CD4-positive, alpha-beta T cell (primary cell): ENCODE measurements around the gene ANKFN1. TPM values are rescaled to one million over a fixed set of nuclear protein-coding genes. Genes with fewer than 3 reads are reported as not detected.

Experiments used
- ATAC-seq: fragments of 200-7000 bp; cut with Tn5 transposase; one replicate; pipeline ENCODE4 v1.10.0; 2022; ENCODE audit warnings: mild to moderate bottlenecking; ENCODE audit not compliant: poor library complexity
- CTCF ChIA-PET: fragments of 350-600 bp; sonication (Branson Sonifier 250); formaldehyde crosslinking; loops from one replicate; lab custom pipeline; 2021; ENCODE audit warnings: antibody characterized with exemption, inconsistent platforms; lab: Charles Lee
- POLR2A ChIA-PET: fragments of 350-600 bp; sonication (Branson Sonifier 250); formaldehyde crosslinking; loops from one replicate; lab custom pipeline; 2021; ENCODE audit warnings: antibody characterized with exemption, inconsistent platforms; lab: Charles Lee
- DNase-seq, 14 experiments: peaks; one replicate each; pipeline ENCODE4 v3.0.0-alpha.2; 2013 to 2020; ENCODE audit warnings: mixed read lengths in 2 of 14
- H3K27ac ChIP-seq, 2 donors: one replicate each; pipeline versions ENCODE4 v1.5.1 to v1.7.0; 2013; ENCODE audit warnings: low read length in 2 of 2, low read depth in 1 of 2, mild to moderate bottlenecking in 1 of 2
- H3K27me3 ChIP-seq, 2 experiments: 1 replicate in 1 of 2; 2 replicates in 1 of 2; pipeline versions ENCODE4 v1.6.1 to v1.7.0; 2013; ENCODE audit warnings: low read length in 2 of 2, control low read depth in 1 of 2, mild to moderate bottlenecking in 1 of 2, moderate library complexity in 1 of 2; ENCODE audit not compliant: insufficient read depth in 2 of 2, control insufficient read depth in 1 of 2
- H3K36me3 ChIP-seq: one replicate; pipeline ENCODE4 v1.6.1; 2013; ENCODE audit warnings: low read length, control low read depth; ENCODE audit not compliant: insufficient read depth
- H3K4me1 ChIP-seq: one replicate; pipeline ENCODE4 v1.6.1; 2013; ENCODE audit warnings: low read length, control low read depth; ENCODE audit not compliant: insufficient read depth
- H3K4me3 ChIP-seq: one replicate; pipeline ENCODE4 v1.5.1; 2013; ENCODE audit warnings: mild to moderate bottlenecking, low read length, moderate library complexity
- H3K9me3 ChIP-seq, 2 experiments: 1 replicate in 1 of 2; 2 replicates in 1 of 2; pipeline versions ENCODE4 v1.6.1 to v1.7.0; 2013; ENCODE audit warnings: low read length in 2 of 2, mild to moderate bottlenecking in 2 of 2, control low read depth in 1 of 2, moderate library complexity in 1 of 2; ENCODE audit not compliant: control insufficient read depth in 1 of 2, insufficient read depth in 1 of 2
- H3K27ac Mint-ChIP-seq: one replicate; pipeline ENCODE4 v1.8.0; 2020; ENCODE audit warnings: mixed read lengths
- H3K27me3 Mint-ChIP-seq: one replicate; pipeline ENCODE4 v1.8.0; 2021; ENCODE audit warnings: mixed read lengths
- H3K36me3 Mint-ChIP-seq: one replicate; pipeline ENCODE4 v1.8.0; 2021; ENCODE audit warnings: low read depth, mixed read lengths
- H3K4me1 Mint-ChIP-seq: one replicate; pipeline ENCODE4 v1.8.0; 2021; ENCODE audit warnings: low read depth, mixed read lengths
- H3K4me3 Mint-ChIP-seq: one replicate; pipeline ENCODE4 v1.8.0; 2020; ENCODE audit warnings: mild to moderate bottlenecking, mixed read lengths
- H3K9me3 Mint-ChIP-seq: one replicate; pipeline ENCODE4 v1.8.0; 2020; ENCODE audit warnings: mixed read lengths
- intact Hi-C, 2 experiments: fragments of 100-400 bp; cut with DNase I in 1 of 2; cut with micrococcal nuclease in 1 of 2; formaldehyde crosslinking; loops; one replicate each; pipeline versions ENCODE4 v1.15.1 to v1.9.0; 2023 to 2025; cut with DNase I, micrococcal nuclease
- total RNA-seq, 174 experiments: library from RNA in 2 of 174; stranded (reverse) in 2 of 174; gene quantifications; one replicate each; pipeline ENCODE4 v1.2.3 and lab custom pipeline; 2021 to 2026
- TF ChIP-seq, protein P1 (sequence below): fragments of 200-600 bp; IDR thresholded peaks from one replicate; pipeline ENCODE4 v1.8.0; 2022; ENCODE audit warnings: antibody characterized with exemption, mild to moderate bottlenecking

The ANKFN1 gene
- total RNA-seq, 2 experiments from 2014 or later: not detected

DNA sequence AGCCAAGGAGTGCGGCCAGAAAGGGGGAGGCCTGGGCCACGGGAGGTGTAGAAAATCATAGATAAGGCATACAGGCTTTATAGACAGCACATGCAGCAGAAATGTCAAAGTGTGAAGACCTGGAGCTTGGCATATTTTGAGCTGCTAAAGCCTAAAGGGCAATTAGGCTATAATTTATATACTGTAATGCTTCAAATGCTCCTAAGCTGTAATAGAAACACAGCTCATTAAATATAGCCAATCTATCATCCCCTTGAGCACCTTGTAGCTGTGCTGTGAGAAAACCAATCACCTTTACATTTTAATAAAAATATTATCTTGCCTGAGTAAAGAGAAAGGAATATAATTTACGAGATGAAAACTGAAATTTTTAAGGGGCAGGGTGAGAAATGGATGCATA is 342.3 kb downstream of the ANKFN1 start:
- CTCF ChIA-PET: no interaction called here
- no peaks in the 10 kb centered on the region for H3K36me3 Mint-ChIP-seq

DNA sequence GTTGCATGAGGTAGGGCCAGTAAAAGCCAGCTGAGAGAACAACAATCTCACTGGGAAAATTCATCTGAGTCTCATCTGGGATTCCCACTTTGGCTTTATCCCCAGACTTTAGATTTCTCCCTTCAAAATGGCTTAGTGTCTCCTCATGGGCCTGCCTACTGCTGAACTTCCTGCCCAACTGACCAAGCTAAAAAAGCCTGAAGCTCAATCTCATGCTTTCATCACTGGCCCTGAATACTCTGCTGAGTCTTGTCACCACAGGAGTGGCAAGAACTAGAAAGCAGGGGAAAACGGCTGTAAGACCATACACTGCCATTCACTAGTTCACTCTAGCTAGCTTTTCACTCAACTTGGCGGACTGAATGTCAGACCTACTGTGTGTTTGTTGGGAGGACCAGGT is 343.9 kb downstream of the ANKFN1 start:
- no peaks in the 10 kb centered on the region for H3K36me3 ChIP-seq
- POLR2A ChIA-PET: no interaction called here
- CTCF ChIA-PET: no interaction called here
- no peak overlapping the region for H3K4me3 ChIP-seq
- no peaks in the 10 kb centered on the region for H3K4me1 ChIP-seq
- Mint-ChIP-seq H3K27ac (no peak overlapping the region), H3K9me3 (no peaks in the 10 kb centered on the region), H3K4me1 (no peaks in the 10 kb centered on the region), H3K27me3 (no peaks in the 10 kb centered on the region), H3K4me3 (no peak overlapping the region), H3K36me3 (no peaks in the 10 kb centered on the region)
- H3K9me3 ChIP-seq: no peaks in the 10 kb centered on the region
- TF ChIP-seq, protein P1, sequence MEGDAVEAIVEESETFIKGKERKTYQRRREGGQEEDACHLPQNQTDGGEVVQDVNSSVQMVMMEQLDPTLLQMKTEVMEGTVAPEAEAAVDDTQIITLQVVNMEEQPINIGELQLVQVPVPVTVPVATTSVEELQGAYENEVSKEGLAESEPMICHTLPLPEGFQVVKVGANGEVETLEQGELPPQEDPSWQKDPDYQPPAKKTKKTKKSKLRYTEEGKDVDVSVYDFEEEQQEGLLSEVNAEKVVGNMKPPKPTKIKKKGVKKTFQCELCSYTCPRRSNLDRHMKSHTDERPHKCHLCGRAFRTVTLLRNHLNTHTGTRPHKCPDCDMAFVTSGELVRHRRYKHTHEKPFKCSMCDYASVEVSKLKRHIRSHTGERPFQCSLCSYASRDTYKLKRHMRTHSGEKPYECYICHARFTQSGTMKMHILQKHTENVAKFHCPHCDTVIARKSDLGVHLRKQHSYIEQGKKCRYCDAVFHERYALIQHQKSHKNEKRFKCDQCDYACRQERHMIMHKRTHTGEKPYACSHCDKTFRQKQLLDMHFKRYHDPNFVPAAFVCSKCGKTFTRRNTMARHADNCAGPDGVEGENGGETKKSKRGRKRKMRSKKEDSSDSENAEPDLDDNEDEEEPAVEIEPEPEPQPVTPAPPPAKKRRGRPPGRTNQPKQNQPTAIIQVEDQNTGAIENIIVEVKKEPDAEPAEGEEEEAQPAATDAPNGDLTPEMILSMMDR: no peak
- H3K27ac ChIP-seq: no peak overlapping the region
- H3K27me3 ChIP-seq: no peaks in the 10 kb centered on the region
- intact Hi-C loops: no loop called here
- no peak for DNase-seq
- ATAC-seq: no peak

More for the DNA sequence above, 342.3 kb downstream of the ANKFN1 start:
- ATAC-seq: no peak
- POLR2A ChIA-PET: no interaction called here
- Histone ChIP-seq H3K9me3 (no peaks in the 10 kb centered on the region), H3K4me1 (no peaks in the 10 kb centered on the region), H3K4me3 (no peak overlapping the region), H3K27ac (no peak overlapping the region), H3K27me3 (no peaks in the 10 kb centered on the region), H3K36me3 (no peaks in the 10 kb centered on the region)
- intact Hi-C loops: no loop called here
- H3K4me1 Mint-ChIP-seq: no peaks in the 10 kb centered on the region
- no peaks in the 10 kb centered on the region for H3K27me3 Mint-ChIP-seq
- H3K27ac Mint-ChIP-seq: no peak overlapping the region
- H3K4me3 Mint-ChIP-seq: no peak overlapping the region
- TF ChIP-seq, protein P1: no peak
- DNase-seq: no peak
- no peaks in the 10 kb centered on the region for H3K9me3 Mint-ChIP-seq

DNA sequence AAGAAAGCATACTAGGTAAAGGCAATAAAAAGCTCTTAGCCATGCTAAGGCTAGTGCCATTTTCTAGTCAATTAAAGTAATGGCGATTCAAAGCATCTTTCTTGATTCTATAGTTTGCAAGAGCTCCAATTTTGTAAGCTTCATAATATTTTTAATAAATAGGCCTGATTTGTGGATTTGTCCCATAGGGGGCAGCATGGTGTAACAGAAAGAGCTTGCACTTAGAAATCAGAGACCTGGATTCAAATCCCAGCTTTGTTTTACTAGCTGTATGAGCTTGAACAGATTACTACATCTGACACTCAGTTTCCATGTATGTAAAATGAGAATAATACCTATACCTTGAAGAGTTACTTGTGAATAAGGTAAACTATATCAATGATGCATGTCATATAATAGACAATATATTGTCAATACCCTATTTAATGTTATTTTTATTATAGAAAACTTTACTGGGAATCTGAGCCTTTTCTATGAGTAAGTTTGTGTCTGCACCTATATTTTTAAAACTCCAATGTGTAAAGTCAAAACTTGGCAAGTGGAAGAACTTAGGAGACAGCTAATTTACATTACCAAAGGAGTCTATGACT is 346.6 kb downstream of the ANKFN1 start:
- intact Hi-C loops: loop anchor here (1.0 to 10.0 kb wide), 5 partner anchors 175 to 282 kb away; no protein-coding TSS in a partner anchor
- ChIA-PET CTCF (interaction anchor here (1.0 to 1.4 kb wide), 3 partner anchors 12 to 280 kb away, joined by 3 to 5 read pairs (median 4); no protein-coding TSS in a partner anchor), POLR2A (interaction anchor here (1.1 to 1.2 kb wide), 2 partner anchors 216 to 280 kb away, joined by 6 to 14 read pairs; no protein-coding TSS in a partner anchor)
- ATAC-seq (no peak), DNase-seq (peak in 5 of 14 experiments; percentile 7 to 55 (median 37))
- H3K27ac Mint-ChIP-seq: no peak overlapping the region
- no peaks in the 10 kb centered on the region for H3K4me1 ChIP-seq
- H3K27me3 ChIP-seq: no peaks in the 10 kb centered on the region
- no peak overlapping the region for H3K4me3 Mint-ChIP-seq
- H3K9me3 Mint-ChIP-seq: no peaks in the 10 kb centered on the region
- H3K4me3 ChIP-seq: no peak overlapping the region
- H3K36me3 ChIP-seq: no peaks in the 10 kb centered on the region
- H3K36me3 Mint-ChIP-seq: no peaks in the 10 kb centered on the region
- no peaks in the 10 kb centered on the region for H3K9me3 ChIP-seq
- no peak overlapping the region for H3K27ac ChIP-seq
- H3K4me1 Mint-ChIP-seq: no peaks in the 10 kb centered on the region
- TF ChIP-seq, protein P1: peak; percentile 42
- no peaks in the 10 kb centered on the region for H3K27me3 Mint-ChIP-seq
